Measurements from ENCODE around the gene CATSPERD. TPM values are rescaled to one million over a fixed set of nuclear protein-coding genes. Genes with fewer than 3 reads are reported as not detected.

Gene CATSPERD
- total and polyA plus RNA-seq, 9 of the 15 experiments (the other 6 are each of a cell fraction or from before 2014, with no cell fraction given), result not detected

- TF ChIP-seq HNRNPK (IDR thresholded peaks at IDR 0.05; ENCODE audit: low read depth, low read length, poor library complexity, severe bottlenecking), result no peak
- TF ChIP-seq CREBBP (IDR thresholded peaks at IDR 0.05; ENCODE audit: low read depth, low read length), result no peak
- TF ChIP-seq SMARCB1 (IDR thresholded peaks at IDR 0.05; ENCODE audit: insufficient read length, low read depth), result no peak
- TF ChIP-seq GABPA (tag; conservative IDR thresholded peaks at IDR 0.05; ENCODE audit: low read depth), result peak; percentile 83
- no peak for TF ChIP-seq RERE (CRISPR knock-in tag; IDR thresholded peaks at IDR 0.05; ENCODE audit: borderline replicate concordance)
- TF ChIP-seq POLR2G (IDR thresholded peaks at IDR 0.05; ENCODE audit: low read depth, low read length), result peak; percentile 97
Measured at GRCh38 chr19:5690125-5690954, 30.1 kb upstream of the CATSPERD start, which contains the start of gene RPL36 (continued).

Measured in K562 (cell line).